SJSA1 (cell line): Measurements from ENCODE around the gene TSPAN14. TPM values are rescaled to one million over a fixed set of nuclear protein-coding genes. Genes with fewer than 3 reads are reported as not detected.

Experiments
- DNase-seq, 2 experiments: peaks; one replicate each; pipeline ENCODE4 v3.0.0-alpha.2; 2015 to 2020; ENCODE audit warnings: low spot score in 2 of 2, low read depth in 1 of 2
- H3K27ac ChIP-seq: fragments of 250-450 bp; sonication (Bioruptor Pico); 2 replicates; pipeline ENCODE4 v1.5.1; 2020; ENCODE audit warnings: mild to moderate bottlenecking, moderate library complexity
- H3K27me3 ChIP-seq: fragments of 250-450 bp; sonication (Bioruptor Pico); replicated peaks from 2 replicates; pipeline ENCODE4 v1.5.1; 2020; ENCODE audit warnings: mild to moderate bottlenecking, moderate library complexity
- H3K36me3 ChIP-seq: fragments of 250-450 bp; sonication (Bioruptor Pico); 2 replicates; pipeline ENCODE4 v1.5.1; 2020; ENCODE audit warnings: mild to moderate bottlenecking
- H3K4me1 ChIP-seq: fragments of 250-450 bp; sonication (Bioruptor Pico); replicated peaks from 2 replicates; pipeline ENCODE4 v1.6.1; 2021; ENCODE audit warnings: mild to moderate bottlenecking
- H3K4me3 ChIP-seq: fragments of 250-450 bp; sonication (Bioruptor Pico); 2 replicates; pipeline ENCODE4 v1.5.1; 2020; ENCODE audit warnings: mild to moderate bottlenecking
- H3K9me3 ChIP-seq: fragments of 250-450 bp; sonication (Bioruptor Pico); replicated peaks from 2 replicates; pipeline ENCODE4 v1.5.1; 2020; ENCODE audit warnings: mild to moderate bottlenecking
- total RNA-seq: library from RNA; depleted of rRNA; stranded (reverse); fragments of >200 nt; shearing (Covaris generic); gene quantifications from 2 replicates; pipeline ENCODE4 v1.2.3, GENCODE V29; 2014

Gene TSPAN14
- total RNA-seq, 1 experiment from 2014 or later = 65.8 TPM

DNA sequence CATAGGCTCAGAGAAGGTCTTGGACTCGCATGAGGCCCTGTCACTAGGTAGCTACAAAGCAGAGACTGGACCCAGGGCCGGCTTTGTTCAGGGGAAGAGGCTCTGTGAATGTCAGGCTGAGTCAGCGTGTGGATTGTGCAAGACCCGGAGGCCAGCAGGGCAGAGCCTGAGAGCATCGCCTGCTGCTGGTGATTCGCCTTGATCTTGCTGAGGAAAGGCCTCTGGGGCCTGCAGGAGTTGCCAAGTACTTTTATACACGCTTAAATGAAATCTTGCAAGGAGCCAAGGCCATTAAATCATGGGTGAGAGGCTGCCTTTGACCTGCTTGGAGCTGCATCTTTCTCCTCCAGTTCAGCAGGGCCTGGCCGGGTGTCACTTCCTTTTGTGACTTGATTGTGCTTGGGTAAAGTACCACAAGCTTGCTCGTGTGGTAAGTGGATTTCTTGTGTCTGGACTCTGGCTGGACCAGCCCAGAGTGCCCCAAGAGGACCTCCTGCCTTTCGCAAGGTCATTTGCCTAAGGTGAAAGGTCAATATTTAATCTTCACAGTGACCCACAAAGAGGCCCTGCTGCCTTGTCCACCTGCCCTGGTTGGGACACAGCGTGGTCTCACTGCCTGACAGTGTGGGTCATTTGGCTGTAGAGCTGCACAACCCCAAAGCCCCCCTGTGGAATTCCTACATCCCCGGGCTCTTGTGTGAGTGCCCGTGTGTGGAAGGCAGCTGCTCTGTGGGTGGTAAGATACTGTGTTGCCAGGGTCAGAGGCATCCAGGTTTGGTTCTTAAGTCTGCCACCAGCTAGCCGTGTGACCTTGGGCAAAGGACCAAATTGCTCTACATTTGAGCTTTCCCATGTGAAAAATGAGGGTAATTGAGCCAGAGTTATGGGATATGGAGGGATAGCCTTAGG is 45.0 kb downstream of the TSPAN14 start:
- peak overlapping the region; percentile 74 for H3K27ac ChIP-seq
- no peaks in the 10 kb centered on the region for H3K27me3 ChIP-seq
- H3K4me1 ChIP-seq = peaks cover 74% of the 10 kb centered on the region
- no peaks in the 10 kb centered on the region for H3K9me3 ChIP-seq
- peaks cover 52% of the 10 kb centered on the region for H3K36me3 ChIP-seq
- DNase-seq = peak; percentile 78 to 93
- no peak overlapping the region for H3K4me3 ChIP-seq

- Histone ChIP-seq H3K9me3 (no peaks in the 10 kb centered on the region), H3K4me3 (no peak overlapping the region), H3K27ac (peak overlapping the region; percentile 74), H3K36me3 (peaks cover 51% of the 10 kb centered on the region), H3K27me3 (no peaks in the 10 kb centered on the region), H3K4me1 (peaks cover 88% of the 10 kb centered on the region)
- DNase-seq = peak; percentile 77 to 80
Measured at GRCh38 chr10:80500572-80501380, 46.7 kb downstream of the TSPAN14 start.

DNA sequence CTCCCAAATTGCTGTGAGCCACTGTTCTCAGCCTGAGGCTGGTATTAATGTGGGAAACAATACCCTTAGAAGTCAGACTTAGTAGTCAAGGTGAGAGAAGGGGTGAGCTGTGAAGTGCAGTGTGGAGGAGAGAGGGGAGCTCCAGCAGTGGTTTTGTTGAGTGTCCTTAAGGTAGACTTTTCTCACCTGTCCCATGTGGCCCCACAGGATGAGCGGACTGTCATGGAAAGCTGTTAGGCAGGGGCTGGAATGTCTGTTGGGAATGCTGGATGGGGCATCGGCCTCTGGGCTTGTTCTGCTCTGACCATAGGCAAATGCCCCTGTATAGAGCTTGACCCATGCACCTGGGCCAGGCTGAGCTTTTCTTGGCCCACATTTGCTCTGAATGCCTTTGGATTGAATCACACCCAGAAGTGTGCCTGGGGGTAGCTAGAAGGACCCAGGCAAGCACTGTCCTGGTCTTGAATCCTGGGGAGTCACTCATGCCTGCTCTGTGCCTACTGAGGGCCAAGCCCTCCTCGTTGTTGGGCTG is 47.3 kb downstream of the TSPAN14 start:
- no peak overlapping the region for H3K4me3 ChIP-seq
- no peaks in the 10 kb centered on the region for H3K27me3 ChIP-seq
- H3K9me3 ChIP-seq = no peaks in the 10 kb centered on the region
- peaks cover 93% of the 10 kb centered on the region for H3K4me1 ChIP-seq
- no peak for DNase-seq
- H3K27ac ChIP-seq = peak overlapping the region; percentile 74
- H3K36me3 ChIP-seq = peaks cover 49% of the 10 kb centered on the region

- H3K27me3 ChIP-seq = no peaks in the 10 kb centered on the region
- no peaks in the 10 kb centered on the region for H3K9me3 ChIP-seq
- peak overlapping the region; percentile 74 for H3K27ac ChIP-seq
- peak; percentile 80 to 82 for DNase-seq
- peaks cover 98% of the 10 kb centered on the region for H3K4me1 ChIP-seq
- H3K4me3 ChIP-seq = no peak overlapping the region
- H3K36me3 ChIP-seq = peaks cover 47% of the 10 kb centered on the region
Measured at GRCh38 chr10:80501913-80502521, 47.9 kb downstream of the TSPAN14 start.

GRCh38 chr10:80502621-80503583 is 48.8 kb downstream of the TSPAN14 start:
- H3K27ac ChIP-seq = peak overlapping the region; percentile 74
- no peak for DNase-seq
- H3K4me3 ChIP-seq = no peak overlapping the region
- no peaks in the 10 kb centered on the region for H3K27me3 ChIP-seq
- peaks cover 96% of the 10 kb centered on the region for H3K4me1 ChIP-seq
- H3K36me3 ChIP-seq = peaks cover 46% of the 10 kb centered on the region
- H3K9me3 ChIP-seq = no peaks in the 10 kb centered on the region

DNA sequence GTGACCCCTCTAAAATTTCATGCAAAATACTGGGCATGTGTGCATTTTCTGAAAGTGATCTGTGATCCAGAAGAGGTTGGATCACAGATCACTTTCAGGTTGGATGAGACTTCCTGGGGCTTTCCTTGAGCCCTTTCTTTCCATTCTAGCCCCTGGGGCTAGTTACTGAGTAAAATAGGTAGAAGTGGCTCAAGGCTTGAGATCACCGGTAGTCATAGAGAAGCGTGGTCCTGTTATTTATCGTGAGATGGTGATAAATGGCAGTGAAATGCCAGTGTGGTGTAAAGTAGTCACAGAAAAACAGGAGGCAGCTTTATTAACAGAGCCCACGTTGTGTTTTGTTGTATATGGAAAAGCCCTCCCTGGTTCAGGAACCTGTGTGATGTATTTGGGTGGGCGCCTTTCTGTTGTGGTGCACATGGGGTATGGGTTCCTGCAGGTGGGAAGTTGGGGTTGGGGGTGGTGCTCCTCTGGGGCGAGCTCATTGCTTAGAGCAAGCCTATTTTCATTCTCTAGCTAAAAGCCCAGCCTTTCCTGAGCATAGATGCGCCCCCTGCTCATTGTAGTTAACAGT is 49.6 kb downstream of the TSPAN14 start:
- Histone ChIP-seq H3K4me1 (peaks cover 94% of the 10 kb centered on the region), H3K36me3 (peaks cover 45% of the 10 kb centered on the region), H3K4me3 (no peak overlapping the region), H3K27me3 (no peaks in the 10 kb centered on the region), H3K9me3 (no peaks in the 10 kb centered on the region), H3K27ac (peak overlapping the region; percentile 74; the same call in 1 of the 2 replicates)
- no peak for DNase-seq

GRCh38 chr10:80504158-80504811 is 50.2 kb downstream of the TSPAN14 start:
- Histone ChIP-seq H3K4me1 (peaks cover 94% of the 10 kb centered on the region), H3K27ac (no peak overlapping the region), H3K27me3 (no peaks in the 10 kb centered on the region), H3K4me3 (no peak overlapping the region), H3K36me3 (peaks cover 47% of the 10 kb centered on the region), H3K9me3 (no peaks in the 10 kb centered on the region)
- DNase-seq = no peak

- no peak for DNase-seq
- no peaks in the 10 kb centered on the region for H3K9me3 ChIP-seq
- H3K4me1 ChIP-seq = peaks cover 94% of the 10 kb centered on the region
- H3K27ac ChIP-seq = peak overlapping the region; percentile 97
- H3K4me3 ChIP-seq = no peak overlapping the region
- no peaks in the 10 kb centered on the region for H3K27me3 ChIP-seq
- peaks cover 42% of the 10 kb centered on the region for H3K36me3 ChIP-seq
Measured at GRCh38 chr10:80504897-80505465, 50.9 kb downstream of the TSPAN14 start.

GRCh38 chr10:80506189-80506575 is 52.1 kb downstream of the TSPAN14 start:
- DNase-seq = peak; percentile 82 to 97
- H3K4me1 ChIP-seq = peaks cover 94% of the 10 kb centered on the region

DNA sequence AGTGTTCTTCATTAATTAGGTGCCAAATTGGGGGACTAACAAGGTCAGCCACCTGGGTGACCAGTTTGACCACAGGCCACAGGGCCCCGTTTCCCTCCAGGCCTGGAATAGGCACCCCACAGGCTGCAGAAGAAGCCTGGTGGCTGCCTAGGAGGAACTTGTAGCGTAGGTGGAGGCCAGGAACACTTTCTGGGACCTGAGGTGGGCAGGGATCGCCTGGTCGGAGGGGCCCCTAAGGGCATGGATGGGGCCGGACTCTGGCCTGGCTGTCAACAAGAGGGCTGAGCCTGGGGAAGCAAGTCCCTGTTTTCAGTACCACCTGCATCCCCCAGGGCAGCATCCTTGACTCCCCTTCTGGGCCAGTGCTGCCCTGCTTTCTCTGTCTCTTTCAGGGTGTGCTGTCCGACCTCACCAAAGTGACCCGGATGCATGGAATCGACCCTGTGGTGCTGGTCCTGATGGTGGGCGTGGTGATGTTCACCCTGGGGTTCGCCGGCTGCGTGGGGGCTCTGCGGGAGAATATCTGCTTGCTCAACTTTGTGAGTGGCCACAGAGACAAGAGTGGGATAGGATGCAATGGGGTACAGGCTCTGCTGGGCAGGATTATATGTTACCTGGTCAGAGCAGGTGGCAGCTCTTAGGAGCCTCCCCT is 52.9 kb downstream of the TSPAN14 start:
- H3K27ac ChIP-seq = peak overlapping the region; percentile 97
- no peak for DNase-seq
- peaks cover 60% of the 10 kb centered on the region for H3K36me3 ChIP-seq
- no peaks in the 10 kb centered on the region for H3K9me3 ChIP-seq
- no peak overlapping the region for H3K4me3 ChIP-seq
- no peaks in the 10 kb centered on the region for H3K27me3 ChIP-seq
- peaks cover 87% of the 10 kb centered on the region for H3K4me1 ChIP-seq

More at GRCh38 chr10:80506189-80506575, 52.1 kb downstream of the TSPAN14 start:
- Histone ChIP-seq H3K36me3 (peaks cover 52% of the 10 kb centered on the region), H3K27me3 (no peaks in the 10 kb centered on the region), H3K27ac (peak overlapping the region; percentile 97), H3K4me3 (no peak overlapping the region), H3K9me3 (no peaks in the 10 kb centered on the region)

DNA sequence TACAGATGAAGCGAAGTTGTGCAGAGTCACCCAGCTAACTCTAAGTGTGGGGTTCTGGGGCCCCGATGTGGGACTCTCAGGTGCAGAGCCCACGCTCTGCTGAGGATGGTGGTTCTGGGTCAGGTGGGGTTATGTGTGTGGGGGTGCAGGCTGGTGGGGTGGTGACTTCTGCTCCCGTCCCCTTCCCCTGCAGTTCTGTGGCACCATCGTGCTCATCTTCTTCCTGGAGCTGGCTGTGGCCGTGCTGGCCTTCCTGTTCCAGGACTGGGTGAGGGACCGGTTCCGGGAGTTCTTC is 54.9 kb downstream of the TSPAN14 start:
- Histone ChIP-seq H3K4me1 (peaks cover 66% of the 10 kb centered on the region), H3K36me3 (peaks cover 77% of the 10 kb centered on the region), H3K9me3 (no peaks in the 10 kb centered on the region), H3K4me3 (no peak overlapping the region), H3K27ac (peak overlapping the region; percentile 44), H3K27me3 (no peaks in the 10 kb centered on the region)
- DNase-seq = no peak
